Neutrophil (primary cell): ENCODE measurements around the gene SRRD.

ENCODE experiments used
- H3K27ac ChIP-seq: fragments of 200-600 bp; sonication (generic); 2 replicates; pipeline ENCODE4 v1.5.1; 2016; ENCODE audit warnings: mild to moderate bottlenecking, moderate library complexity
- H3K27me3 ChIP-seq: fragments of 200-600 bp; sonication (generic); 2 replicates; pipeline ENCODE4 v1.6.0; 2016; ENCODE audit warnings: mild to moderate bottlenecking
- H3K36me3 ChIP-seq: fragments of 200-600 bp; sonication (generic); 2 replicates; pipeline ENCODE4 v1.5.1; 2017
- H3K4me1 ChIP-seq, 2 experiments: fragments of 200-600 bp in 1 of 2; sonication (generic) in 1 of 2; 1 replicate in 1 of 2; 2 replicates in 1 of 2; pipeline versions ENCODE4 v1.5.1 to v1.6.1; 2013 to 2016; ENCODE audit warnings: low read depth in 1 of 2, low read length in 1 of 2, mild to moderate bottlenecking in 1 of 2, moderate library complexity in 1 of 2; ENCODE audit not compliant: control insufficient read depth in 1 of 2, insufficient read depth in 1 of 2
- H3K4me3 ChIP-seq, 2 experiments: fragments of 200-600 bp in 1 of 2; sonication (generic) in 1 of 2; 1 replicate in 1 of 2; 2 replicates in 1 of 2; pipeline ENCODE4 v1.5.1; 2013 to 2016; ENCODE audit warnings: low read depth in 1 of 2, low read length in 1 of 2, mild to moderate bottlenecking in 1 of 2, moderate library complexity in 1 of 2
- H3K9me3 ChIP-seq: fragments of 200-600 bp; sonication (generic); 2 replicates; pipeline ENCODE4 v1.5.1; 2016
- CTCF ChIP-seq: fragments of 200-600 bp; sonication (generic); IDR thresholded peaks from 2 replicates; pipeline ENCODE4 v1.5.1; 2016; ENCODE audit warnings: antibody characterized with exemption

Gene SRRD

DNA sequence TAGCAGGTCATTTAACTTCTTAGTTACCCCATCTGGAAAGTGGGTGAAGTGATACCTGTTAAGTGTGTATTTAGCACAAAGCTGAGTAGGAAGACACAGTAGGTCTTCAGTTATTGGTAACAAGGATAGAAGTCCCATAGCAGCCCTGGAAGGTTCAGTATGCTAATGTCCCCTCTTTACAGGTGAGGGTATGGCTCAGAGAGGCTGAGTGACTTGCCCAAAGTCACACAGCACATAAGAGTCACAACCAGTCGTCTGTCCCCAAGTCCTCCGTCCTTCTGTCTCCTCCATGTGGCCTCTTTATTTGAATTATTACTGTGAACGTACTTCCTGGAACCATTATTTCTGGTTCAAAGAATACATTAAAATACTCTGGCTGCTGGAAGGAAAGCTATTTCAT lies 44.1 kb upstream of the SRRD start:
- Histone ChIP-seq H3K4me3 (no peak overlapping the region), H3K27ac (no peak overlapping the region)
- TF ChIP-seq CTCF = no peak

DNA sequence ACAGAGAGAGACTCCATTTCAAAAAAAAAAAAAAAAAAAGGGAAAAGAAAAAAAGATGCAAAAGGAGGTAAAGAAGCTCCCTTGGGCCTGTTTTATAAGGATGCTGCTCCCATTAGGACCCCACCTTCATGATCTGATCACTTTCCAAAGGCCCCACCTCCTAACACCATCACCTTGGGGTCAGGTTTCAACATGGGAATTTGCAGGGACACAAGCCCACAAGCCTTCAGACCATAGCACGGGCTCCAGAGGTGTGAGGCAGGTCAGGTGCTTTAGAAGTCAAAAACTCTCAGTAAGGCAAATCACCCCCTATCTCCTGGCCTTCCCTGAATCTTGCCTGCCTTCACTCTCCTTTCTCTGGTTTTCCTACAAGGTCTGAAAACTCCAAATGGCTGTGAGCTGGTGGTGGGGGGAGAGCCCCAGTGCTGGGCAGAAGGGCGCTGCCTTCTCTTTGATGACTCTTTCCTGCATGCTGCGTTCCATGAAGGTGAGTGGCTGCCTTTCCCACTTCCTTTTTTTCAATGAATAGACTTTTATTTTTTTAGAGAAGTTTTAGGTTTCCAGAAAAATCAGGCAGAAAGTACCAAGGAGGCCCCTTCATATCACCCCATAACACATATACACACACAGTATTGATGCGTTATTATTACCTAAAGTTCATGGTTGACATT lies 41.5 kb upstream of the SRRD start:
- Histone ChIP-seq H3K27me3 (no peaks in the 10 kb centered on the region), H3K4me3 (no peak overlapping the region), H3K36me3 (no peaks in the 10 kb centered on the region), H3K4me1 (no peaks in the 10 kb centered on the region), H3K27ac (no peak overlapping the region), H3K9me3 (no peaks in the 10 kb centered on the region)
- TF ChIP-seq CTCF = no peak

More for the DNA sequence above, 44.1 kb upstream of the SRRD start:
- H3K9me3 ChIP-seq = no peaks in the 10 kb centered on the region
- H3K4me1 ChIP-seq = peaks cover 12% of the 10 kb centered on the region in 2 experiments
- no peaks in the 10 kb centered on the region for H3K36me3 ChIP-seq
- no peaks in the 10 kb centered on the region for H3K27me3 ChIP-seq

- Histone ChIP-seq H3K4me3 (no peak overlapping the region), H3K36me3 (no peaks in the 10 kb centered on the region), H3K27me3 (no peaks in the 10 kb centered on the region), H3K4me1 (no peaks in the 10 kb centered on the region), H3K27ac (no peak overlapping the region), H3K9me3 (no peaks in the 10 kb centered on the region)
- TF ChIP-seq CTCF = no peak
Observed at GRCh38 chr22:26443901-26444690, 39.6 kb upstream of the SRRD start.

GRCh38 chr22:26444777-26445176 lies 38.9 kb upstream of the SRRD start:
- H3K27me3 ChIP-seq = no peaks in the 10 kb centered on the region
- no peaks in the 10 kb centered on the region for H3K9me3 ChIP-seq
- TF ChIP-seq CTCF = no peak
- H3K27ac ChIP-seq = no peak overlapping the region
- no peaks in the 10 kb centered on the region for H3K4me1 ChIP-seq
- H3K36me3 ChIP-seq = peaks cover under 1% of the 10 kb centered on the region
- H3K4me3 ChIP-seq = no peak overlapping the region

DNA sequence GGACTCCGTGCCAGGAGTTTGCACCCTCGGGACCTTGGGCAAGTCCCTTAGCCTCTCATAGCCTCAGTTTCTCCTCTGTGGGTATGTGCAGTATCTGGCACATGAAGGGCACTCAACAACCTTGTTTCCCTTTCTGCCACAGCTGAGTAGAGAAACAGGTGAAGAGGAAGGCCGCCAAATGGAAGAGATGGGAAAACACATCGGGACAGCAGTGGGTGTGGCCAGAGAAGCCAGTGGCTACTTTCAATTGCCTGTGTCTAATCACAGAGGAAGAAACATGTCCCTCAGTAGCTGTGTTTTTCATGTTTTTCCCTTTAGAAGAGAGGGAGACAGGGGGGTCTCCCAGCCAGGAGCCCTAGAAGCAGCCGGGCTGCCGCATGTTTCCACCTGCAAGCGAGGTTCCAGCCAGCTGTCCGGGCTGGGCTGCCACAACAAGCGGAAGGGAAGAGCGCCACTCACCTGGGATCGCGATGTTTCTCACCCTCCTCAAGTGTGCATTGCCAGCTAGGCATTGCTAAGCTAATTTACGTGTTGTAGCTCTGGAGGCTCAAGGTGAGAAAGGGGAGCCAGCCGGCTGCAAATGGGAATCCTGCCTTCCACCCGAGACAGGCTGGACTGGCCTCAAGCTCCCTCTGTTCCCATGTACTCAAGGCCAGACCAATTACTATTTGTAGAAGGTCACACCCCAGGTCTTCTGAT lies 38.0 kb upstream of the SRRD start:
- Histone ChIP-seq H3K4me1 (no peaks in the 10 kb centered on the region), H3K9me3 (no peaks in the 10 kb centered on the region), H3K36me3 (peaks cover 10% of the 10 kb centered on the region), H3K27me3 (no peaks in the 10 kb centered on the region), H3K27ac (no peak overlapping the region), H3K4me3 (no peak overlapping the region)
- TF ChIP-seq CTCF = no peak
